GM12872 (cell line): ENCODE data around the gene FNDC10.

ENCODE experiments used
- CTCF ChIP-seq: IDR thresholded peaks from 3 replicates; pipeline ENCODE4 v1.5.1; 2011; ENCODE audit warnings: low read depth, mild to moderate bottlenecking, low read length, moderate library complexity; ENCODE audit not compliant: insufficient read depth

The FNDC10 gene

GRCh38 chr1:1605724-1606123, 5.8 kb upstream of the FNDC10 start:
- no peak for TF ChIP-seq CTCF

GRCh38 chr1:1605034-1605591, 5.2 kb upstream of the FNDC10 start:
- no peak for TF ChIP-seq CTCF

- no peak for TF ChIP-seq CTCF
Measured at GRCh38 chr1:1604374-1605033, 4.6 kb upstream of the FNDC10 start.

GRCh38 chr1:1603671-1604373, 3.9 kb upstream of the FNDC10 start:
- TF ChIP-seq CTCF, result no peak

- no peak for TF ChIP-seq CTCF
Measured at GRCh38 chr1:1602968-1603506, 3.1 kb upstream of the FNDC10 start.

- no peak for TF ChIP-seq CTCF
Measured at GRCh38 chr1:1602304-1602967, 2.5 kb upstream of the FNDC10 start.
